Prostate gland (tissue), 2 donors: ENCODE measurements around the gene CLASP2. TPM values are rescaled to one million over a fixed set of nuclear protein-coding genes. Genes with fewer than 3 reads are reported as not detected.

Experiments
- DNase-seq: peaks from one replicate; pipeline ENCODE4 v3.0.0-alpha.2; 2019; ENCODE audit warnings: low spot score
- H3K27ac ChIP-seq, 2 donors: fragments of 200-600 bp; sonication (generic); 2 replicates each; pipeline ENCODE4 v1.5.1; 2017 to 2019
- H3K27me3 ChIP-seq: fragments of 200-600 bp; sonication (generic); replicated peaks from 2 replicates; pipeline ENCODE4 v1.5.1; 2019; ENCODE audit not compliant: insufficient read depth
- H3K36me3 ChIP-seq, 2 donors: fragments of 200-600 bp; sonication (generic); 1 replicate in 1 of 2; 2 replicates in 1 of 2; pipeline versions ENCODE4 v1.5.1 to v1.8.1; 2017 to 2019
- H3K4me1 ChIP-seq: fragments of 200-600 bp; sonication (generic); replicated peaks from 2 replicates; pipeline ENCODE4 v1.5.1; 2019
- H3K4me3 ChIP-seq, 2 donors: fragments of 200-600 bp; sonication (generic); 2 replicates each; pipeline ENCODE4 v1.5.1; 2017 to 2019
- H3K9me3 ChIP-seq: fragments of 200-600 bp; sonication (generic); 2 replicates; pipeline ENCODE4 v1.5.1; 2017
- POLR2A ChIP-seq: fragments of 450-650 bp; IDR thresholded peaks from one replicate; pipeline ENCODE4 v1.6.1; 2016; ENCODE audit warnings: antibody characterized with exemption, mild to moderate bottlenecking
- POLR2AphosphoS5 ChIP-seq: sonication (generic); formaldehyde crosslinking; IDR thresholded peaks from one replicate; pipeline ENCODE4 v1.6.1; 2017; ENCODE audit warnings: antibody characterized with exemption
- WGBS: methylation state at CpG from one replicate; pipeline ENCODE4 v1.1.5; 2018; 5-methylcytosine and 5-hydroxymethylcytosine counted together
- intact Hi-C: fragments of 100-400 bp; cut with DNase I; formaldehyde crosslinking; loops from one replicate; pipeline ENCODE4 v1.14.2; 2022
- total RNA-seq, 2 donors: library from RNA; depleted of rRNA; stranded (reverse); fragments of >200 nt; gene quantifications; one replicate each; pipeline ENCODE4 v1.1.0, GENCODE V29; 2016
- TF ChIP-seq, protein P1 (sequence below), 4 experiments: fragments of 200-600 bp in 2 of 4; fragments of 450-650 bp in 2 of 4; sonication (generic) in 2 of 4; IDR thresholded peaks; 1 replicate in 3 of 4; 2 replicates in 1 of 4; pipeline ENCODE4 v1.5.1; 2016 to 2019; ENCODE audit warnings: antibody characterized with exemption in 4 of 4, mild to moderate bottlenecking in 2 of 4, moderate library complexity in 2 of 4

The CLASP2 gene
- total RNA-seq, 2 donors from 2014 or later = 34.5 to 73.2 TPM

DNA sequence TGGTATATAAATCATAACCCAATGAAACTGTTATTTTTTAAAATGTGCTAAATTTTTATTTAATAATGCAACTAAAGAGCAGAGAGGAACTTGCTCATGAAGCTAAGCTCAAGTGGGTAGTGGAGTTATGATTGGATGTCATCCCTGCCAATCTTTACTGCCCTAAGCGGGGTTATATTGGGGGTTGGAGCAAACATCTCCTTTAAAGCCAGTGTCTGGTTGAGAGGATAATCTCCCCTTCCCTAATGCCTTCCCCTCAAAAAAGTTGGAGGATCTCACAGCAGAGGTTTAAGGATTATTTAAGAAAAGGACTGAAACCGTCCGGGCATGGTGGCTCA lies 32.1 kb upstream of the CLASP2 start:
- WGBS = 92% methylated on average over 3 of the region's 3 CpGs
- DNase-seq = no peak
- Histone ChIP-seq H3K27me3 (no peaks in the 10 kb centered on the region), H3K4me1 (no peaks in the 10 kb centered on the region), H3K36me3 (no peaks in the 10 kb centered on the region), H3K4me3 (no peak overlapping the region), H3K9me3 (no peaks in the 10 kb centered on the region), H3K27ac (no peak overlapping the region)
- intact Hi-C loops = no loop called here
- TF ChIP-seq POLR2A = no peak
- TF ChIP-seq, protein P1, sequence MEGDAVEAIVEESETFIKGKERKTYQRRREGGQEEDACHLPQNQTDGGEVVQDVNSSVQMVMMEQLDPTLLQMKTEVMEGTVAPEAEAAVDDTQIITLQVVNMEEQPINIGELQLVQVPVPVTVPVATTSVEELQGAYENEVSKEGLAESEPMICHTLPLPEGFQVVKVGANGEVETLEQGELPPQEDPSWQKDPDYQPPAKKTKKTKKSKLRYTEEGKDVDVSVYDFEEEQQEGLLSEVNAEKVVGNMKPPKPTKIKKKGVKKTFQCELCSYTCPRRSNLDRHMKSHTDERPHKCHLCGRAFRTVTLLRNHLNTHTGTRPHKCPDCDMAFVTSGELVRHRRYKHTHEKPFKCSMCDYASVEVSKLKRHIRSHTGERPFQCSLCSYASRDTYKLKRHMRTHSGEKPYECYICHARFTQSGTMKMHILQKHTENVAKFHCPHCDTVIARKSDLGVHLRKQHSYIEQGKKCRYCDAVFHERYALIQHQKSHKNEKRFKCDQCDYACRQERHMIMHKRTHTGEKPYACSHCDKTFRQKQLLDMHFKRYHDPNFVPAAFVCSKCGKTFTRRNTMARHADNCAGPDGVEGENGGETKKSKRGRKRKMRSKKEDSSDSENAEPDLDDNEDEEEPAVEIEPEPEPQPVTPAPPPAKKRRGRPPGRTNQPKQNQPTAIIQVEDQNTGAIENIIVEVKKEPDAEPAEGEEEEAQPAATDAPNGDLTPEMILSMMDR (IDR thresholded peaks at IDR 0.05) = no peak
- TF ChIP-seq POLR2AphosphoS5 = no peak

DNA sequence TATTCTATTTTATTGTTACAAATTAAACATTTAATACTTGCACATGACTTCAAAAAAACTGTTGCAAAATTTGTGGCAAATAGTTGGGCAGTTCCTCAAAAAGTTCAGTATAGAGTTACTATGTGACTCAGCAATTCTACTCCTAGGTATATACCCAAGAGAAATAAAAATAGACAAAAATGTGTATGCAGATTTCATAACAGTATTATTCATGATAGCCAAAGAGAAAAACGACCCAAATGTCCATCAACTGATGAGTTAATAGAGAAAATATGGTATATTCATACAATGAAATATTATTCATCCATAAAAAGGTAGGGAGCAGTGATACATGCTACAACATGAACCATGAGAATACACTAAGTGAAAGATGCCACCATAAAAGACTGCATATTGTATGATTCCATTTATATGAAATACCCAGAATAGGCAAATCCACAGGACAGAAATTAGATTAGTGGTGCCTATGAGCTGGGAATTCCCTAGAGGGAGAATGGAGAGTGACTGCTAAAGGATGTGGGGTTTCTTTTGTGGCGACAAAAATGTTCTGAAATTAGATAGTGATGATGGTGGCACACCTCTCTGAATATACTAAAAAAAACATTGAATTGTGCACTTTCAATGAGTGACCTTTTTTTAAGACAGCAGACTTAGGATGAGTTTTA lies 31.6 kb upstream of the CLASP2 start:
- Histone ChIP-seq H3K27ac (no peak overlapping the region), H3K4me3 (no peak overlapping the region), H3K27me3 (no peaks in the 10 kb centered on the region), H3K36me3 (no peaks in the 10 kb centered on the region), H3K4me1 (no peaks in the 10 kb centered on the region), H3K9me3 (no peaks in the 10 kb centered on the region)
- no peak for DNase-seq
- TF ChIP-seq, protein P1 (IDR thresholded peaks at IDR 0.05) = no peak
- no peak for TF ChIP-seq POLR2A
- intact Hi-C loops = no loop called here
- 51% methylated on average over 2 of the region's 2 CpGs for WGBS

DNA sequence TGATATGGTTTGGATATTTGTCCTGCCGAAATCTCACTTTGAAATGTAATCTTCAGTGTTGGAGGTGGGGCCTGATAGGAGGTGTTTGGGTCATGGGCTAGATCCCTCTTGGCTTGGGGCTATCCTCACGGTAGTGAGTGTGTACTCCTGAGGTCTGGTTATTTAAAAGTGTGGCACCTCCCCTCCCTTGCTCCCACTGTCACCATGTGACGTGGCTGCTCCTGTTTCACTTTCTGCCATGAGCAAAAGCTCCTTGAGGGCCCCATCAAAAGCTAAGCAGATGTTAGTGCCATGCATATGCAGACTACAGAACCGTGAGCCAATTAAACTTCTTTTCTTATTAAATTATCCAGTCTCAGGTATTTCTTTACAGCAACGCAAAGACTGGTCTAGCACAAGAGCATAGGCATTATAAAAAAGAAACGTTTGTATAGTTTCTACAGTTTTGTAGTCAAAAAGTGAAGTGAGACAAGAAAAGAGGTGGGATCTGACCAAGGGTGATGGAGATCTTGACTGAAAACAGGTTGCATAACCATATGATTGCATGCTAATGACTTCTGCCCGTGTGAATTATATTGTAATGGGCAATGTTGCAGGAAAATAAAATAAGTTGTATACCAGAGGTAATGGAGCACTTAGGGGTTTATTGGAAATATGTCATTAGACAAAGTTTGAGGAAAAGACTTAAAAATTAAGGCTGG lies 28.5 kb upstream of the CLASP2 start:
- DNase-seq = no peak
- Histone ChIP-seq H3K9me3 (no peaks in the 10 kb centered on the region), H3K36me3 (no peaks in the 10 kb centered on the region), H3K4me1 (no peaks in the 10 kb centered on the region), H3K27me3 (no peaks in the 10 kb centered on the region), H3K4me3 (no peak overlapping the region), H3K27ac (no peak overlapping the region)
- WGBS = 61% methylated on average over 7 of the region's 7 CpGs
- TF ChIP-seq POLR2A (no peak), POLR2AphosphoS5 (no peak)
- TF ChIP-seq, protein P1 (IDR thresholded peaks at IDR 0.05) = no peak
- intact Hi-C loops = no loop called here

DNA sequence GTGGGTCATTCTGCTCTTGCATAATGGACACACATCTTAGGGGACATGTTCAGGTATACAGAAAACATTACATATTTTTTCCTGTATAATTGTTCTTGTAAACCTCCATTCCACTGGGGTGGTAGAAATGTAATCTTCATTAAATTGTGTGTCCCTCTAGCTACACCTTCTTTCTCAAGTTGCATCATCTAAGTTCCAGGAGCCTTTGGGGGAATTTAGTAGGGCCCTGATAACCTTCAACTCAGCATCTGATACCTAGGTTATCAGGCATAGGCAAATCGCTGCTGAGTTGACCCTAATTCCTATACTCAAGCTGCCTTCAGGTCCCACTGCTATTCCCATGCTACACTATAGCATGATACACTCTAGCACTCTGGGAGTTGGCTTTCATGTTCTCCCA lies 19.1 kb upstream of the CLASP2 start:
- 79% methylated on average over 1 of the region's 1 CpG for WGBS
- Histone ChIP-seq H3K4me1 (no peaks in the 10 kb centered on the region), H3K27me3 (no peaks in the 10 kb centered on the region), H3K4me3 (no peak overlapping the region), H3K9me3 (no peaks in the 10 kb centered on the region), H3K36me3 (no peaks in the 10 kb centered on the region), H3K27ac (no peak overlapping the region)
- intact Hi-C loops = no loop called here
- no peak for DNase-seq
- TF ChIP-seq POLR2A (no peak), POLR2AphosphoS5 (no peak)
- TF ChIP-seq, protein P1 (IDR thresholded peaks at IDR 0.05) = no peak

DNA sequence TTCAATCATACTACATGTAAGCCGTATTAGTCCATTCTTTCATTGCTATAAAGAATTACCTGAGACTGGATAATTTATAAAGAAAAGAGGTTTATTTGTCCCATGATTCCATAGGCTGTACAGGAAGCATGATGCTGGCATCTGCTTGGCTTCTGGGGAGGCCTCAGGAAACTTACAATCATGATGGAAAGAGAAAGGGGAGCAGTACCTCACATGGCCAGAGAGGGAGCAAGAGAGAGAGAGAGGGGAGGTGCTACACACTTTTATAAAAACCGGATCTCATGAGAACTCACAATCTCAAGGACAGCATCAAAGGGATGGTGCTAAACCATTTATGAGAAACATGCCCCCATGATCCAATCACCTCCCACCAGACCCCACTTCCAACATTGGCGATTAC lies 14.3 kb upstream of the CLASP2 start:
- H3K36me3 ChIP-seq = no peaks in the 10 kb centered on the region
- 93% methylated on average over 3 of the region's 3 CpGs for WGBS

More for the DNA sequence above, 14.3 kb upstream of the CLASP2 start:
- TF ChIP-seq, protein P1 (IDR thresholded peaks at IDR 0.05) = no peak
- TF ChIP-seq POLR2AphosphoS5 = no peak
- TF ChIP-seq POLR2A = no peak
- H3K4me3 ChIP-seq = no peak overlapping the region
- no peaks in the 10 kb centered on the region for H3K27me3 ChIP-seq
- intact Hi-C loops = no loop called here
- no peak for DNase-seq
- no peaks in the 10 kb centered on the region for H3K4me1 ChIP-seq
- no peak overlapping the region for H3K27ac ChIP-seq
- no peaks in the 10 kb centered on the region for H3K9me3 ChIP-seq
